HG03342 (cell line): ENCODE data around the gene LGMN.

ENCODE experiments used
- ATAC-seq: cut with Tn5 transposase; IDR thresholded peaks from one replicate; pipeline ENCODE4 v1.9.1; 2021; ENCODE audit warnings: mild to moderate bottlenecking, moderate library complexity; ENCODE audit not compliant: unreplicated experiment

Gene LGMN

DNA sequence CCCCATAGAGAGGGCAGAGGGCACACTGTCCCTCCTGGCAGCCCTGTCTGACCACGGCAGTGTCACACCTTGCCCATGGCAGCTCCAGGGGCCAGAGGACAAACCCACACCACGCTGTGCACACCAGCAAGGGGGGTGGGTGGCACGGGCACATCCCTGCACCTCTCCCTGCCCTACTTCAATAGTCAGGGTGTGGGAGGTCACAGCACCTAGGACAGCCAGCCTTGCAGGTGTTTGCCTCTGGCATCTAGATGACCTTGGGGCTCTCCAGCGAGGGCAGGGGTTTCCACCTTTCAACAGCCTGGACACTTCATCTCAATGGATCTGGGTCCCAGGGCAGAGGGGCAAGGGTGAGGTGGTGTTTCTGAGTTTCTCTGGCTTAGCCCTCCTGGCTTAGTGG, 69.2 kb downstream of the LGMN start:
- ATAC-seq, result no peak

GRCh38 chr14:92678766-92679165, 69.7 kb downstream of the LGMN start:
- ATAC-seq, result no peak

DNA sequence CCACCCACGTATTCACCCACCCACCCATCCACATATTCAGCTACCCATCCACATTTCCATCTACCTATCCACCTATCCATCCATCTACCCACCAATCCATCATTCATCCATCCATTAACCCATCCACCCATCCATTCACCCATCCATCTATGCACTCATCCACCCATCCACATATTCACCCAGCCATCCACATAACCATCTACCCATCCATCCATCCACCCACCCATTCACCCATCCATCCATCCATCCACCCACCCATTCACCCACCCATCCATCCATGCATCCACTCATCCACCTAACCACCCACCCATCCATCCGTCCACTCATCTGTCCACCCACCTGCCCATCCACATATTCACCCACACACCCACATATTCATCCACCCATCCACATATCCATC, 70.5 kb downstream of the LGMN start:
- ATAC-seq, result no peak

- peak; percentile 81 for ATAC-seq
Measured at GRCh38 chr14:92677087-92677668, 71.2 kb downstream of the LGMN start.

DNA sequence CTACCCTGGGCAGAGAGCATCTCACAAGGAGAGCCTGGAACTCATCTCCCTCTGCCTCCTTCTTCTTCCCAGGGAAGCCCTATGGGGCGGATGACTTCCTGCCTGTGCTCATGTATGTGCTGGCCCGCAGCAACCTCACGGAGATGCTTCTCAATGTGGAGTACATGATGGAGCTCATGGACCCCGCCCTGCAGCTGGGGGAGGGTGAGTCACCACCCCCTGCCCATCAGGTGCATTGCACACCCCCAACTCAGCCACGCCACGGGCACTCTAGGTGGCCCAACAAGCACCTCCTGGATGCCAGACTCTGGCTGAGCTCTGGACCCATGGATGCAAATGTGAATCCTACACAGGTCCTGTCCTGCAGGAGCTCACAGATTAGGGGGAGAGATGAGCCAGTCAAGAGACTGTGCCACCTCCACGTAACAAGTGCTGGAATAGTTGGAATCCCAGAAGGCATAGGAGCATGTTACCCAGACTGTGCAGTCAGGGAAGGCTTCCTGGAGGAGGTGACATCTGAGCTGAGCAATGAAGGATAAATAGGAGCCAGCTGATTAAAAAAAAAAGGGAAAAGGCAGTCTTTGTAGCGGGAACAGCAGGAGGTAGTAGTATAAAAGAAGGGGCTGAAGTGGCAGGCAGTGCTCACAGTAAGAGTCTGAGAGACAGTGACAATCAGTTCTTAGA, 71.9 kb downstream of the LGMN start:
- ATAC-seq, result no peak

GRCh38 chr14:92675976-92676375, 72.5 kb downstream of the LGMN start:
- no peak for ATAC-seq

- ATAC-seq, result no peak
Measured at GRCh38 chr14:92675421-92675820, 73.0 kb downstream of the LGMN start.

DNA sequence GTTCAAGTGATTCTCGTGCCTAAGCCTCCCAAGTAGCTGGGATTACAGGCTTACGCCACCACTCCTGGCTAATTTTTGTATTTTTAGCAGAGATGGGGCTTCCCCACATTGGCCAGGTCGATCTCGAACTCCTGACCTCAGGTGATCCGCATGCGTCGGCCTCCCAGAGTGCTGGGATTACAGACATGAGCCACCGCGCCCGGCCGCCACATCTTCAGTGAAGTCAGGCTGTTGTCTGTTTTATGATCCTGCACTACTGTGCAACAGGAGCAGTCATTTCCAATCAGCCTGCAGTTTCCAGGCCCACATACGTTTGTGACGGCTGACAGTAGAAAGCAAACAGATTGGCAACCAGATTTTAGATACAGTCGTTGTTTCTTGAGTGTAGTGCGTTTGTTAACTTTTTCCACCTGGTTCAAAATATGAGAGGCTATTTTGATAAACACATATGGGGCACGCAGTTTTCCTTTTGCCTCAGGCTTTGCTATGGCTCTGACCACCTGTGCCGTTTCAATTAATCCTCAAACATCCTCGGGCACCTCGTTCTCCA, 74.8 kb downstream of the LGMN start:
- no peak for ATAC-seq

DNA sequence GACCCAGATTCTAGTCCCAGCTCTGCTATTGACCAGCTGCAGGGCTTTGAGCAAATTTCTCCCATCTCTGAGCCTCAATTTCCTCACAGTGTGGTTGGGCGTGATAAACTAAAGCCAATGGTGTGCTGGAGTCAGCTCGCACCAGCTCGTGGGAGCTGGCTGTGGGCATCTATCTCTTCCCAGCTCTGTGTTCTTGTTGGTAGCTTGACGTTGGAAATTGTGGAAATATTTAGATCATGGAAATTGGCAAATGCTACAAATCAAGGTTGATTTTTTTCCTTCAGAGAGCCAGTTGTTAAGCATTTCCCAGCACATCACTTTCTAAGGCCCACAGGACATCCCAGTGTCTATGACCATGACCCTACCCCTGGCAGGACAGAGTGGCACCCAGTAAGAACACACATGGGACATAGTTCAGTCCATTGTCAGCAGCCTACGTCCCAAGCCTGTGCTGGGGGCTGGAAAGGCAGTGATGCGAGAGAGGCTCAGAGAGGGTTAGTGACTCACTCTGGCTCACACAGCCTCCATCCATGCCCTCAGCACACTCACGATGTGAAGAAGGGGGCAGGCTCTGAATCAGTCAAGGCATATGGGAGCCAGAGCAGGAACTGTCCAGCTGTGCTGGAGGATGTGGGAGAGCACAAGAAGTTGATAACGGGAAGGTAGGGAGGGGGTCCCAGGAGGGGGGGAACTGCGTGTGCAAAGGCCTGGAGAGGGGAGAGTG, 77.6 kb downstream of the LGMN start:
- ATAC-seq, result no peak

GRCh38 chr14:92670160-92670559, 78.3 kb downstream of the LGMN start:
- no peak for ATAC-seq

DNA sequence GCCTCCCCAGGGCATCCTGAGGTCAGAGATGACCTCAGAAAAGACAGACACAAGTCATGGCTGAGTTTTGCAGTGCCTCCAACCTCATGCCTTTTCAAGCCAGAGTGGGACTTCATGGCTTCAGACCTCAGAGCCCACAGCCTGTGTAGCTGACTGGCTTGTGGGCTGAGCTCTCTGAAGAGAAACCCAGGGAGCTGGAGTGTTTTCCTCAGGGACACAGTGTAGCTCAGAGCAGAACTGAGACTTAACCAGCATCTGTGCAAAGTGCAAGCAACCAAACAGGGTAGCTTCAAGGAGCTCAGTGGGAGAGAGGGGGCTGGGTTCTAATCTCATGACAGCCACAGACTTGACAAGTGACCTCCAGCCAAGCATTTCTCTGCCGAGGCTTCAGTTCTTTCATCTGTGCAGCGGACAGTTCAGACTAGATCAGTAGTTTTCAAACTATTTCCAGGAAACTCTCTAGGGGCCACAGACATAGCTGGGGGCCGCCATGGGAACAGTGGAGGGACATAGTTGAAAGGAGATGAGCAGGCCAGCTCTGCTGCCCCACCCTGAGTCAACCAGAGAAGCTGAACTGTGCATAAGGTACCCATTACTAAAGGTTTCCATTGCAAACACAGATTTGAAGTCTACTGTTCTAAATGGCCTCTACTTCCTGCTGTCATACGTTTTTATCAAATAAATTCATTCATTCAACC, 80.0 kb downstream of the LGMN start:
- ATAC-seq, result no peak

DNA sequence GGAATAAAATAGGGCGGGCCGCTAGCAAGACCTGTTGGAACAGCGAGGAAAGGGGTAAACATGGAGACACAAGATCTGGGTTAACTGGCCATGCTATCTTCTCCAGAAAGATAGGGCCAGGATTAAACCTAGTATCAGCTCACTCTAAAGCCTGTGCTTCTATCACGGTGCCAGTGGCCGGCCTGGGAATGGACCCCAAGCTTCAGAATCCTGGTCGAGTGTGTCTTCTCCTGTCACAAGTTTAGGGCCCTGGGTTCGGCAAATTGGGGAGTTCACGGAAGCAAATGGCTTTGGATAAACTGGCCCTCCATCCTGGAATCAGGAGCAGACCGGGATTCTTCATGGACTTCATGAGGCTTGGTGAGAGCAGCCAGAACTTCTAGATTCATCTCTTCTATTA, 82.2 kb downstream of the LGMN start:
- no peak for ATAC-seq

DNA sequence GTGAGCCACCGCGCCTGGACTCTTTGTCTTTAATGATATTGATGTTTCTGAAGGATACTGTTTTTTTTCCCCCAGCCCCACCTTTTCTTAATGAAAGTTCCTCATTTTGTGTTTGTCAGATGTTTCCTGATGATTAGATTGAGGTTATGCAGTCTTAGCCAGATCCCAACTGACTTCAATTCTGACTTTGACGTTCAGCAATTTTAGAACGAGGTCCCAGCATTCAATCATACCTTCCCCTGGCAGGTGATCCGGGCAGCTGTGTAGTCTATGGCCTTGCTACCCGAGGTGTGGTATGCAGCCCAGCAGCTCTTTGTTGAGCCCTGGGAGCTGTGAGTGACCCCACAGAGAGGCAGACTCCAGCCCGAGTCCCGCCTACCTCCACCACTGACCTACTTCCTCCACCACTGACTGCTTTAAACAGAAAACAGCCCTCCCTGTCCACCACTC, 82.7 kb downstream of the LGMN start:
- no peak for ATAC-seq

DNA sequence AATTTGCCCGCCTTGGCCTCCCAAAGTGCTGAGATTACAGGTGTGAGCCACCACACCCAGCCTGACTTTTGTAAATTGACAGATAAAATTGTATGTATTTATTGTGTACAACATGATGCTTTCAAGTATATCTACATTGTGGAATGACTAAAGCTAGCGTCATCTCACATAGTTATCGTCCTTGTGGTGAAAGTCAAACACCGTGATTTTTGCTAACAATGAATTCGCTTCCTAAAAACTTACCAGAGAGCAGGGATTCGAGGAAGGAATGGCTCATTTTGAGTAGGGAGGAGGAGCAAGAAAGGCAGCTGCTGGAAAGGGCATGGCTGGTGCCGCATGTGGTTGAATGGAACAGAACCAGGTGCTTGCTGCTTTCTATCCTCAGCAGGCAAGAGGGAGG, 85.4 kb downstream of the LGMN start:
- ATAC-seq, result no peak

- ATAC-seq, result no peak
Measured at GRCh38 chr14:92660571-92660970, 87.9 kb downstream of the LGMN start.

DNA sequence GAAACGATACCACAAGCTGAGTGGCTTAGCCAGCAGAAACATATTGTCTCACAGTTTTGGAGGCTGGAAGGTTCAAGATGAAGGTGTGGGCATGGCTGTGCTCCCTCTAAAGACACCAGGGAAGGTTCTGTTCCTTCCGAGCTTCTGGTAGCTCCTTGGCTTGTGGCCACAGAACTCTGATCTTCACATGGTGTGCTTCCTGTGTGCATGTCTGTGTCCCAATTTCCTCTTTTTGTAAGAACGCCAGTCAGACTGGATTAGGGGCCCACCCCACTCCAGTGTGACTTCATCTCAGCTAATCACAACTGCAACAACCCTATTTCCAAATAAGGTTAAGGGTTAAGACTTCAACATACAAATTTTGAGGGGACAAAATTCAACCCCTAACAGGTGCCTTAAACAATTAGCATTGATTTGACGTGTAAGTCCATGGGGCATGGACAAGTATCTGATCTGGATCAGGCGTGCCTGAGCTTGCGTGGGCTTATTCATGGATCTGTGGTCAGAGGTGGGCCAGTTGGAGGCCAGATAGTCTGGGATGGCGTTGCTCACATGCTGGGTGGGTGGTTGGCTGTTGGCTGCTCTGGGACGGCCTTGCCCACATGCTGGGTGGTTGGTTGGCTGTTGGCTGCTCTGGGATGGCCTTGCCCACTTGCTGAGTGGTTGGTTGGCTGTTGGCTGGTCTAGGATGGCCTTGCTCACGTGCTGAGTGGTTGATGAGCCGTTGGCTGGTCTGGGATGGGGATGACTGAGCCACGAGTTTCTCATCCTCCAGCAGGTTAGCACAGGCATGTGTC, 88.5 kb downstream of the LGMN start:
- no peak for ATAC-seq

DNA sequence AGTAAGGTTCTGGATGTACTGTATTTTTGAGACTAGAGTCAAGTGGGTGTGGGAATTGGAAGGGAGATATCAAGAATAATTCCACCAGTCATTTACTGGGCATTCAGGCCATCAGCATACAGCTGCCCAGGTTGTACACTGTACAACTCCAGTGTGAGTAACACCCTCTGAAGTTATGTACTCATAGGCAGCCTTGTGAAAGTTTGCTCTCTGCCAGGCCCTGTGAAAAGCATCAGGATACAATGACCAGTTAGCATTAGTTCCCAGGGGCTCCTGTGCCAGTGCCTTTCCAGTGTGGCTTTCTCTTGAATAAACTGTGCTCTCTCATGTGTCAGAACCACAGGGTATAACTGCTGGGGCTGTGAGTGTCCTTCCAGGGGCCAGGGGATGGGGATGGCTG, 89.7 kb downstream of the LGMN start:
- ATAC-seq, result no peak

DNA sequence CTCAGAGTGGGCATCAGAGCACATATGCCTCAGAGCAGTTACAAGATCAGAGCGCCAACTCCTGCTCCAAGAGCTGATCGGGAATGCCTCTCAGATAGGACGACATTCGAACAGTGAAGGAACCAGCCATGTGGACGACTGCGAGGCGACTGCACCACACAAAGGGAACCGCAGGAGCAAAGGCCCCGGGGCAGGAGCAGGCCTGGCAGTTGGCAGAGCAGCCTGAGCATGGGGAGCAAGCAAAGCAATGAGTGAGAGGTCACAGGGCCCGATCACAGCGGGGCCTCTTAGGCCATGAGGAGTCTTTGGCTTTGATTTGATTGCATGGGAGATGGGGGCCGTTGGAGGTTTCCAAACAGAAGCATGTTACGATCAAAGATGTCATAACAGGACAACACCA, 90.3 kb downstream of the LGMN start:
- no peak for ATAC-seq

DNA sequence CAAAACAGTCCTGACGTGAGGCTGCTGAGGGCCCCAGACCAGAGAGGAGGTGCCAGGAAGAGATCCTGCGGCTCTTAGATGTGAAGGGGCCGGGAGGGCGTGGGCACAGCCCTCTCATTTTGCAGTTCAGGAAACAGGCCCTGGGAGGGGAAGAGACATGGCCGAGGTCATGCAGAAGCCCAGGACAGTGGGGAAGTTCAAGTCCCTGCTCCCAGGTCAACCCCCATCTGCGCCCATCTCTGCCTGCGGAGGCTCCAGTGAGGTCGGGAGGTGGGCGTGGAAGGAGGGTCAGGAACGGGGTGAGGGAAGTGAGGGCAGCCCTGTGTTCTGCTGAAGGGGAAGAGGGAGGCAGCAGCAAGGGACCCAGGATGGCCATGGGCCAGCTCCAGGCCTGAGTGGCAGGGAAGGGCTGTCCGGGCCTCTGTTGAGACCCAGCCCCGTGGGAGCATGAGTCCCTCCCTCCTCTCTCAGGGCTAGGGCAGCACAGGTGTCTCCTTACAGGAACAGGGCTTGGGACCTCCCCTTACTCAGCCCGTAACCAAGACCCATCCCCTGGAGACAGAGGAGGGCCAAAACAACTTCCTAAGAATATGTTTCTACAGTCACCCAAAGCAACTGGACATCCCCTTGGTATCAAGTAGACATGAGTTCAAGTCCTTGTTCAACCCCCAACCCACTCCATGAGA, 90.8 kb downstream of the LGMN start:
- no peak for ATAC-seq
